Neural progenitor cell (in vitro differentiated cells): ENCODE results near the gene STRA8. TPM values are rescaled to one million over a fixed set of nuclear protein-coding genes. Genes with fewer than 3 reads are reported as not detected.

Experiments used
- DNase-seq: peaks from one replicate; pipeline ENCODE4 v3.0.0-alpha.2; 2016; ENCODE audit warnings: low spot score
- H2AFZ ChIP-seq: fragments of 200-600 bp; sonication (generic); replicated peaks from 2 replicates; pipeline ENCODE4 v1.6.1; 2016; ENCODE audit warnings: antibody characterized with exemption
- H3F3A ChIP-seq: fragments of 200-600 bp; sonication (generic); 2 replicates; pipeline ENCODE4 v1.6.1; 2016; ENCODE audit warnings: antibody characterized with exemption, low read depth
- H3K27ac ChIP-seq: fragments of 200-600 bp; sonication (generic); 2 replicates; pipeline ENCODE4 v1.5.1; 2016; ENCODE audit warnings: mild to moderate bottlenecking
- H3K27me3 ChIP-seq: fragments of 200-600 bp; sonication (generic); 2 replicates; pipeline ENCODE4 v1.6.1; 2016; ENCODE audit warnings: mild to moderate bottlenecking, moderate library complexity
- H3K36me3 ChIP-seq: fragments of 200-600 bp; sonication (generic); 2 replicates; pipeline ENCODE4 v1.5.1; 2016
- H3K4me1 ChIP-seq: fragments of 200-600 bp; sonication (generic); 2 replicates; pipeline ENCODE4 v1.6.1; 2016; ENCODE audit warnings: mixed run types
- H3K4me2 ChIP-seq: fragments of 200-600 bp; sonication (generic); 2 replicates; pipeline ENCODE4 v1.6.1; 2016
- H3K4me3 ChIP-seq: fragments of 200-600 bp; sonication (generic); 2 replicates; pipeline ENCODE4 v1.5.1; 2016
- H3K79me2 ChIP-seq: fragments of 200-600 bp; sonication (generic); 2 replicates; pipeline ENCODE4 v1.6.1; 2016; ENCODE audit warnings: low read depth
- H3K9ac ChIP-seq: fragments of 200-600 bp; sonication (generic); 2 replicates; pipeline ENCODE4 v1.6.1; 2016
- H3K9me3 ChIP-seq: fragments of 200-600 bp; sonication (generic); 2 replicates; pipeline ENCODE4 v1.5.1; 2016; ENCODE audit warnings: low read depth
- H4K20me1 ChIP-seq: fragments of 200-600 bp; sonication (generic); 2 replicates; pipeline ENCODE4 v1.6.1; 2016; ENCODE audit warnings: low read depth
- H3K27ac Mint-ChIP-seq: 3 replicates; pipeline ENCODE4 v1.8.0; 2021; ENCODE audit warnings: mixed read lengths
- H3K27me3 Mint-ChIP-seq: 2 replicates; pipeline ENCODE4 v1.8.0; 2022; ENCODE audit warnings: low read depth, mild to moderate bottlenecking, inconsistent platforms, moderate library complexity, mixed read lengths; ENCODE audit not compliant: insufficient read depth
- H3K36me3 Mint-ChIP-seq: 3 replicates; pipeline ENCODE4 v1.8.0; 2021; ENCODE audit warnings: mixed read lengths
- H3K4me1 Mint-ChIP-seq: 3 replicates; pipeline ENCODE4 v1.8.0; 2021; ENCODE audit warnings: mixed read lengths
- H3K4me3 Mint-ChIP-seq: 3 replicates; pipeline ENCODE4 v1.8.0; 2021; ENCODE audit warnings: mild to moderate bottlenecking, moderate library complexity, mixed read lengths
- H3K9me3 Mint-ChIP-seq: 3 replicates; pipeline ENCODE4 v1.8.0; 2020; ENCODE audit warnings: mixed read lengths
- EZH2 ChIP-seq: fragments of 200-600 bp; sonication (generic); IDR thresholded peaks from 2 replicates; pipeline ENCODE4 v1.6.1; 2017; ENCODE audit warnings: antibody characterized with exemption, mild to moderate bottlenecking, moderate library complexity
- EZH2phosphoT487 ChIP-seq: fragments of 200-600 bp; sonication (generic); IDR thresholded peaks from 2 replicates; pipeline ENCODE4 v1.6.1; 2017; ENCODE audit warnings: antibody characterized with exemption
- total RNA-seq: library from RNA; depleted of rRNA; stranded (reverse); fragments of >200 nt; gene quantifications from 2 replicates; pipeline ENCODE4 v1.2.3, GENCODE V29; 2015; ENCODE audit warnings: low replicate concordance
- TF ChIP-seq, protein P1 (sequence below): fragments of 200-600 bp; sonication (generic); IDR thresholded peaks from 2 replicates; pipeline ENCODE4 v1.5.1; 2017; ENCODE audit warnings: antibody characterized with exemption, mild to moderate bottlenecking

The STRA8 gene
- total RNA-seq, 1 donor from 2014 or later: not detected

DNA sequence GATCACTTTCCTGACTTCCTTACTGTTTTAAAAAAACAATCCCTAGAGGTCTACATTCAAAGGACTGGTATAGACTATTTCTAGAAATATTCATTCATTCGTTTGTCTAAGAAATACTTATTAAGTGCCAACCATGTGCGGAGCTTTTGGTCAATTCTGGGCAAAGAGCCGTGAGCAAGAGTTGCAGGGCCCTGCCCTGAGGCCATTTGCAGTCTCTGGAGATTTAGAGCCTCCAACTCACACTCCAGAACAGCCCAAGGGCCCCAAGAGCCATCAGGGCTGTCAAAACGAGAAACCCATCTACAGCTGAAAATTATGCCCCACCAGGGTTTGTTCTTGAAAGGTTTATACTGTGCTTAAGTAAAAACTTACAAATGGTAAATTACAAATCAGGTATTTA, 38.5 kb upstream of the STRA8 start:
- H3K36me3 Mint-ChIP-seq: peaks cover 29% of the 10 kb centered on the region
- peaks cover 11% of the 10 kb centered on the region for H3K4me1 Mint-ChIP-seq
- no peaks in the 10 kb centered on the region for H3K36me3 ChIP-seq

DNA sequence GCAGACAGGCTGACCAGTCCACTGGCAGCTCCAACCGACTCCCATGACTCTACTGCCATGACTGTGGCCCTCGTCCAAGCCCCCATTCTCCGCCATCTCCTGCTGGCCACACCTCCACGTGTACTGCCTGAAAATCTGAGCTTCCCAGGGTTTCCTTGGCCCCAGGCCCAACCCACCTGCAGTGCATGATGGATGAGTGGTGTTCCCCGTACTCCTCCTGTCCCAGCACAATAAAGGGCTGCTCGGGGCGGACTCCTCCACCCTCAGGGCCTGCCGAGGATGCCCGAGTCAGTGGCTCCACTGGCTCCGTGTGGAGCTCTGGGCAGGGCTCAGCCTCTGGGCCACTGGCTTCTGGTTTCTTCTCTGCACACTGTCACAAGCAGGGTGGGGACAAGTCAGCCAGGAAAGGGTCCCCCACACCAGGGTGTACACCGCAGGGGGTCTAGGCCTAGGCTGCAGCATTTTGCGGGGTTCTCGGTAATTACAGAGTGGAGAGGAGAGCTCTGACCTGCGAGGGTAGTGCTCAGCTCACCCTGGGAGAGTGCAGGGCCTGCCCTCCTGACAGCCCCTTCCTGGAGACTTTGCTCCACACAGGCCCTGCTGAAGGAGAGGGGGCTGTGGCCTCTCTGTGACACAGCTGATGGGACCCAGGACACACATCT, 37.5 kb upstream of the STRA8 start:
- Histone ChIP-seq H3K9me3 (no peaks in the 10 kb centered on the region), H3K4me3 (no peak overlapping the region), H3F3A (no peaks in the 10 kb centered on the region), H3K36me3 (no peaks in the 10 kb centered on the region), H3K4me2 (no peak overlapping the region), H3K27me3 (no peaks in the 10 kb centered on the region), H3K9ac (no peak overlapping the region), H3K4me1 (no peaks in the 10 kb centered on the region), H3K27ac (no peak overlapping the region), H2AFZ (no peak overlapping the region), H4K20me1 (no peaks in the 10 kb centered on the region), H3K79me2 (no peaks in the 10 kb centered on the region)
- DNase-seq: no peak
- H3K9me3 Mint-ChIP-seq: no peaks in the 10 kb centered on the region
- TF ChIP-seq, protein P1, sequence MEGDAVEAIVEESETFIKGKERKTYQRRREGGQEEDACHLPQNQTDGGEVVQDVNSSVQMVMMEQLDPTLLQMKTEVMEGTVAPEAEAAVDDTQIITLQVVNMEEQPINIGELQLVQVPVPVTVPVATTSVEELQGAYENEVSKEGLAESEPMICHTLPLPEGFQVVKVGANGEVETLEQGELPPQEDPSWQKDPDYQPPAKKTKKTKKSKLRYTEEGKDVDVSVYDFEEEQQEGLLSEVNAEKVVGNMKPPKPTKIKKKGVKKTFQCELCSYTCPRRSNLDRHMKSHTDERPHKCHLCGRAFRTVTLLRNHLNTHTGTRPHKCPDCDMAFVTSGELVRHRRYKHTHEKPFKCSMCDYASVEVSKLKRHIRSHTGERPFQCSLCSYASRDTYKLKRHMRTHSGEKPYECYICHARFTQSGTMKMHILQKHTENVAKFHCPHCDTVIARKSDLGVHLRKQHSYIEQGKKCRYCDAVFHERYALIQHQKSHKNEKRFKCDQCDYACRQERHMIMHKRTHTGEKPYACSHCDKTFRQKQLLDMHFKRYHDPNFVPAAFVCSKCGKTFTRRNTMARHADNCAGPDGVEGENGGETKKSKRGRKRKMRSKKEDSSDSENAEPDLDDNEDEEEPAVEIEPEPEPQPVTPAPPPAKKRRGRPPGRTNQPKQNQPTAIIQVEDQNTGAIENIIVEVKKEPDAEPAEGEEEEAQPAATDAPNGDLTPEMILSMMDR: no peak
- no peak for TF ChIP-seq EZH2phosphoT487
- no peak for TF ChIP-seq EZH2
- H3K27ac Mint-ChIP-seq: no peak overlapping the region
- H3K27me3 Mint-ChIP-seq: peaks cover 2% of the 10 kb centered on the region
- peaks cover 11% of the 10 kb centered on the region for H3K4me1 Mint-ChIP-seq
- peaks cover 29% of the 10 kb centered on the region for H3K36me3 Mint-ChIP-seq
- no peak overlapping the region for H3K4me3 Mint-ChIP-seq

More for the DNA sequence above, 38.5 kb upstream of the STRA8 start:
- Histone ChIP-seq H2AFZ (no peak overlapping the region), H3F3A (no peaks in the 10 kb centered on the region), H3K4me1 (no peaks in the 10 kb centered on the region), H4K20me1 (no peaks in the 10 kb centered on the region), H3K9ac (no peak overlapping the region), H3K27ac (no peak overlapping the region), H3K79me2 (no peaks in the 10 kb centered on the region), H3K27me3 (no peaks in the 10 kb centered on the region), H3K4me3 (no peak overlapping the region), H3K4me2 (no peak overlapping the region), H3K9me3 (no peaks in the 10 kb centered on the region)
- Mint-ChIP-seq H3K27me3 (peaks cover 2% of the 10 kb centered on the region), H3K4me3 (no peak overlapping the region), H3K9me3 (no peaks in the 10 kb centered on the region), H3K27ac (no peak overlapping the region)
- no peak for DNase-seq
- TF ChIP-seq EZH2 (no peak), EZH2phosphoT487 (no peak)
- TF ChIP-seq, protein P1: no peak

- Histone ChIP-seq H3F3A (no peaks in the 10 kb centered on the region), H3K27ac (no peak overlapping the region), H2AFZ (no peak overlapping the region), H3K4me2 (no peak overlapping the region), H3K4me3 (no peak overlapping the region), H3K36me3 (no peaks in the 10 kb centered on the region), H4K20me1 (no peaks in the 10 kb centered on the region), H3K9ac (no peak overlapping the region), H3K4me1 (no peaks in the 10 kb centered on the region), H3K79me2 (no peaks in the 10 kb centered on the region), H3K9me3 (no peaks in the 10 kb centered on the region), H3K27me3 (no peaks in the 10 kb centered on the region)
- no peak for TF ChIP-seq EZH2phosphoT487
- TF ChIP-seq EZH2: no peak
- TF ChIP-seq, protein P1: no peak
- Mint-ChIP-seq H3K27ac (no peak overlapping the region), H3K4me1 (peaks cover 11% of the 10 kb centered on the region), H3K9me3 (no peaks in the 10 kb centered on the region), H3K27me3 (peaks cover 2% of the 10 kb centered on the region), H3K36me3 (peaks cover 26% of the 10 kb centered on the region), H3K4me3 (no peak overlapping the region)
- DNase-seq: no peak
Observed at GRCh38 chr7:135197343-135197742, 36.3 kb upstream of the STRA8 start.
